Effector memory CD8-positive, alpha-beta T cell (primary cell): ENCODE data around the gene HPS3.
"Not testable (repeated sequence)": the region's sequence is repeated elsewhere in the genome, so short reads cannot be mapped to it uniquely, and the experiment has no call there.

Experiments
- ATAC-seq: fragments of 150-1000 bp; cut with Tn5 transposase; replicated peaks from 2 replicates; pipeline ENCODE4 v1.10.0; 2021; ENCODE audit warnings: mild to moderate bottlenecking, moderate library complexity
- DNase-seq, 3 experiments: peaks; one replicate each; pipeline ENCODE4 v3.0.0; 2021
- H3K27ac Mint-ChIP-seq, 2 donors: one replicate each; pipeline ENCODE4 v1.8.0; 2022; ENCODE audit warnings: mild to moderate bottlenecking in 2 of 2, mixed read lengths in 2 of 2, moderate library complexity in 2 of 2
- H3K27me3 Mint-ChIP-seq, 2 donors: one replicate each; pipeline ENCODE4 v1.8.0; 2022; ENCODE audit warnings: mixed read lengths in 2 of 2
- H3K36me3 Mint-ChIP-seq: one replicate; pipeline ENCODE4 v1.8.0; 2022; ENCODE audit warnings: mild to moderate bottlenecking, moderate library complexity, mixed read lengths; ENCODE audit not compliant: insufficient read depth
- H3K4me1 Mint-ChIP-seq, 2 donors: one replicate each; pipeline ENCODE4 v1.8.0; 2022; ENCODE audit warnings: low read depth in 2 of 2, mixed read lengths in 2 of 2
- H3K4me3 Mint-ChIP-seq, 2 donors: one replicate each; pipeline ENCODE4 v1.8.0; 2022; ENCODE audit warnings: mild to moderate bottlenecking in 2 of 2, mixed read lengths in 2 of 2, moderate library complexity in 2 of 2
- H3K9me3 Mint-ChIP-seq, 2 donors: one replicate each; pipeline ENCODE4 v1.8.0; 2022; ENCODE audit warnings: mixed read lengths in 2 of 2

HPS3 gene

GRCh38 chr3:149177122-149177521 is 47.7 kb downstream of the HPS3 start:
- no peaks in the 10 kb centered on the region for H3K9me3 Mint-ChIP-seq
- H3K36me3 Mint-ChIP-seq: peaks cover 22% of the 10 kb centered on the region
- H3K27ac Mint-ChIP-seq: no peak overlapping the region
- DNase-seq (no peak), ATAC-seq (no peak)
- H3K4me1 Mint-ChIP-seq: peaks cover 9 to 19% of the 10 kb centered on the region in 2 donors
- H3K4me3 Mint-ChIP-seq: no peak overlapping the region
- no peaks in the 10 kb centered on the region for H3K27me3 Mint-ChIP-seq

DNA sequence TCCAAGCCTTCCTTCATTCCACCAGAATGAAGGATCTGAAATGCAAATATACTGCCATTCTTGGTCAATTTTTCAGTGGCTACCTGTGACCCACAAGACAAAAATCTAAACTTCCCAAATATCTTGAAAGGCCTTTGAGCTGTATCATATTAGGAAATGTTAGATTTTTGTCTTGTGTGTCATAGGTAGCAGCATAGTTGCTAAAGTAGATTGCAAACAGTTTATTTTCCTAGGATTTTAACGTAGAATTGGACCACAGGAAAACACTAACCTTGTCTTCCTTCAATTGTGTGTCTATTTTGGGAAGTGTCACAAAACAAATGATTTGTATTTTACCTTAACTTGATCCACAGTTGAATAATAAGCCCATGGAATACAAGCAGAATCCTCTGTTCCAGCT is 49.8 kb downstream of the HPS3 start:
- DNase-seq (no peak), ATAC-seq (no peak)
- no peaks in the 10 kb centered on the region for H3K27me3 Mint-ChIP-seq
- H3K4me1 Mint-ChIP-seq: peaks cover 6 to 10% of the 10 kb centered on the region in 2 donors
- no peak overlapping the region for H3K4me3 Mint-ChIP-seq
- H3K9me3 Mint-ChIP-seq: no peaks in the 10 kb centered on the region
- H3K27ac Mint-ChIP-seq: no peak overlapping the region
- H3K36me3 Mint-ChIP-seq: peaks cover 8% of the 10 kb centered on the region

- ATAC-seq (no peak), DNase-seq (no peak)
- no peaks in the 10 kb centered on the region for H3K27me3 Mint-ChIP-seq
- H3K27ac Mint-ChIP-seq: no peak overlapping the region
- H3K4me3 Mint-ChIP-seq: no peak overlapping the region
- H3K4me1 Mint-ChIP-seq: peaks cover under 1 to 3% of the 10 kb centered on the region in 2 donors
- no peaks in the 10 kb centered on the region for H3K9me3 Mint-ChIP-seq
- H3K36me3 Mint-ChIP-seq: peaks cover 4% of the 10 kb centered on the region
Observed at GRCh38 chr3:149180057-149180573, 50.7 kb downstream of the HPS3 start.

DNA sequence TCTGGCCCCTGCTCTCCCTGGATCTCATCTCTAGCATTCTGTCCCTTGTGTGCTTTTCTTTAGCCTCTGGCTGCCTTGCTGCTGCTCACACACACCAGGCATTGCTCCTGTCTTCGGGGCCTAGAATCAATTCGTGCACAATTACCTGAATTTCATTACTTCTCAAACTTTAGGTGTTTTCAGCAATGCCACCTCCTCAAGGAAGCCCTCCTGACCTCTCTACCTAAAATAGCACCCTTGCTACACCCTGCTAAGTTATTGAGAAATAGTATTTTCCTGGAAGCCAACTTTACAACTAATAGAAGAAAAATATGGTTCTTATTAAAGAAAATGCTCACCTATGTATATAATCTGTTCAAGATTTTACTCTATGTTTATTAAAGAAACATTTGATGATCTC is 51.7 kb downstream of the HPS3 start:
- Mint-ChIP-seq H3K27ac (no peak overlapping the region), H3K4me3 (no peak overlapping the region), H3K9me3 (no peaks in the 10 kb centered on the region), H3K36me3 (no peaks in the 10 kb centered on the region), H3K4me1 (no peaks in the 10 kb centered on the region), H3K27me3 (no peaks in the 10 kb centered on the region)
- no peak for ATAC-seq
- DNase-seq: no peak

- Mint-ChIP-seq H3K27ac (no peak overlapping the region), H3K36me3 (peaks cover 2% of the 10 kb centered on the region), H3K4me1 (no peaks in the 10 kb centered on the region), H3K4me3 (no peak overlapping the region), H3K27me3 (peaks cover 0 to 6% of the 10 kb centered on the region in 2 donors), H3K9me3 (no peaks in the 10 kb centered on the region)
- ATAC-seq (no peak), DNase-seq (no peak)
Observed at GRCh38 chr3:149186219-149186618, 56.8 kb downstream of the HPS3 start.

DNA sequence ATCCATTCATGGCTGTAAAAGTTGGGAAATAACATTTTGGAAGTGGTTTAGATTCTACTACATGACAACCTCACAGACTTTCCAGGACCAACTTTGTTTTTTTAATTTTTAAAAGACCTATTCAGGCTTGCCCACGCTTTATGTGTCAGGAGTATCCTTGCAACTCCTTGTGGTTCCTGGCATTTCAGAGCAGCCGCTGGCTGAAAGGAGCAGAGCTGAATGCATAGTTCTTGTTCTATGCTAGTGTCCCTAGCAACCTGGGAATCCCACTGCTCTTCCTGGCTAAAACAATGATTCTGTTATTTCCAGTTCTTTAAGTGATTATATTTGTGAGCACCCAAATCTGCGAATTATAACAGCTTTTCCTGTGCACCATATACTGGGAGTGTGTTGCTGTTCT is 57.3 kb downstream of the HPS3 start:
- H3K4me3 Mint-ChIP-seq: no peak overlapping the region
- H3K4me1 Mint-ChIP-seq: no peaks in the 10 kb centered on the region
- H3K27ac Mint-ChIP-seq: no peak overlapping the region
- no peak for DNase-seq
- ATAC-seq: no peak
- H3K36me3 Mint-ChIP-seq: peaks cover 2% of the 10 kb centered on the region
- peaks cover 0 to 6% of the 10 kb centered on the region in 2 donors for H3K27me3 Mint-ChIP-seq
- H3K9me3 Mint-ChIP-seq: no peaks in the 10 kb centered on the region

DNA sequence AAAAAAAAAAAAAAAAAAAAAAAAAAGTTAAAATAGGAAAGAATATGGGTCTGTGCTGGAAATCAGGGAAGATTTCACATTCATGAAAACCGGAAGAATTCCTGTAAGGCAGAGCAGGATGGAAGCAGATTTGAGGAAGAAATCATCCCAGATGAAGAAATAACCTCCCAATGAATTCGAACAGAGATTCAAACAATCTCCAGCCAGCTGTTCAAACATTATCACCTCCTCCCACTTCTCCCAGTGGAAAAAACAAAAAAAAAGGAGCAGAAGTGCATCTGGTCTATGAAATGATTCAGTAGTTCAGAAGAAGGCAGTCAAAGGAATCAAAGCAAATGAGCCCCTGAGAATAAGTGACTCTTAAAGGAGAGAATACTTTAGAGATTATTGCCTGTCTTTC is 59.1 kb downstream of the HPS3 start:
- Mint-ChIP-seq H3K4me3 (no peak overlapping the region), H3K27ac (no peak overlapping the region), H3K4me1 (no peaks in the 10 kb centered on the region), H3K9me3 (no peaks in the 10 kb centered on the region), H3K27me3 (peaks cover 0 to 6% of the 10 kb centered on the region in 2 donors), H3K36me3 (peaks cover 2% of the 10 kb centered on the region)
- DNase-seq: no peak
- ATAC-seq: no peak

DNA sequence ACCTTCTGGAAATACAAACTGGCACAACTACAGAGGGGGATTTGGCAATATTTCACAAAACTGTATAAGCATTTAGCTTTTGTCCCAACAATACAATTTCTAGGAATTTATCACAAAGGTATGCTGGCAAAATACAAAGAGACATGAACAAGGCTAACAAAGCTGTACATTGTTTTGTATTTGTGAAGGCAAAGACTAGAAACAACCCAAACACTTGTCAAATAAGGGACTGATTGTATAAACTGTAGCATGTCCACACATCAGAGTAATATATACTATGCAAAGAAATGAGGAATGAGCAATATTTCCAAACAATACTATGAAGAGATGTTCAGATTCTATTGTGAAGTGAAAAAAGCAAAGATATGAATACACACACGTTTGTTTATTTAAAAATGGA is 65.8 kb downstream of the HPS3 start:
- Mint-ChIP-seq H3K36me3 (no peaks in the 10 kb centered on the region), H3K4me1 (no peaks in the 10 kb centered on the region), H3K27me3 (peaks cover 17 to 20% of the 10 kb centered on the region in 2 donors), H3K9me3 (no peaks in the 10 kb centered on the region), H3K4me3 (no peak overlapping the region), H3K27ac (no peak overlapping the region)
- DNase-seq (no peak), ATAC-seq (no peak)

DNA sequence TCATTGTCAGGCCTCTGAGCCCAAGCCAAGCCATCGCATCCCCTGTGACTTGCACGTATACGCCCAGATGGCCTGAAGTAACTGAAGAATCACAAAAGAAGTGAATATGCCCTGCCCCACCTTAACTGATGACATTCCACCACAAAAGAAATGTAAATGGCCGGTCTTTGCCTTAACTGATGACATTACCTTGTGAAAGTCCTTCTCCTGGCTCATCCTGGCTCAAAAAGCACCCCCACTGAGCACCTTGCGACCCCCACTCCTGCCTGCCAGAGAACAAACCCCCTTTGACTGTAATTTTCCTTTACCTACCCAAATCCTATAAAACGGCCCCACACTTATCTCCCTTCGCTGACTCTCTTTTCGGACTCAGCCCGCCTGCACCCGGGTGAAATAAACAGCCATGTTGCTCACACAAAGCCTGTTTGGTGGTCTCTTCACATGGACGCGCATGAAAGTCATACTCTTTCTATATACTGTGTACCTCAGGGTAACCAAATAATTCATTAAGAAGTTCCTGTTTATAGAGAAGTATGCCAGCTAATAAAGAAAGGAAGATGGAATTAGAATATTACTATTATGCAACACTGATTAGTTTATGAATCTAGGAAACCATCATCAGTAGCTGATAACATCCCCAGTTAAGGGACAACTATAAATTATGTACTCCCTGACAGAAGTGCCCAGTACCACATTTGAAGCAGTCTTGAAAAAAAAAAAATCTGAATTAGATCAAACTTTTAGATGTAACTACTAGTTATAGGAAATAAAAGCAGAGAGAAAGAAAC is 67.6 kb downstream of the HPS3 start:
- peaks cover 17 to 20% of the 10 kb centered on the region in 2 donors for H3K27me3 Mint-ChIP-seq
- H3K4me3 Mint-ChIP-seq, H3K9me3 Mint-ChIP-seq, ATAC-seq, H3K4me1 Mint-ChIP-seq, H3K27ac Mint-ChIP-seq, DNase-seq, H3K36me3 Mint-ChIP-seq: not testable (repeated sequence)

GRCh38 chr3:149197669-149198068 is 68.2 kb downstream of the HPS3 start:
- no peak overlapping the region for H3K4me3 Mint-ChIP-seq
- no peak for DNase-seq
- no peak for ATAC-seq
- peaks cover 17 to 20% of the 10 kb centered on the region in 2 donors for H3K27me3 Mint-ChIP-seq
- H3K27ac Mint-ChIP-seq: no peak overlapping the region
- H3K36me3 Mint-ChIP-seq: no peaks in the 10 kb centered on the region
- no peaks in the 10 kb centered on the region for H3K4me1 Mint-ChIP-seq
- no peaks in the 10 kb centered on the region for H3K9me3 Mint-ChIP-seq

GRCh38 chr3:149198611-149199010 is 69.2 kb downstream of the HPS3 start:
- DNase-seq: no peak
- peaks cover 0 to under 1% of the 10 kb centered on the region in 2 donors for H3K4me1 Mint-ChIP-seq
- no peak for ATAC-seq
- H3K4me3 Mint-ChIP-seq: no peak overlapping the region
- no peaks in the 10 kb centered on the region for H3K9me3 Mint-ChIP-seq
- no peaks in the 10 kb centered on the region for H3K36me3 Mint-ChIP-seq
- peaks cover 17 to 21% of the 10 kb centered on the region in 2 donors for H3K27me3 Mint-ChIP-seq
- H3K27ac Mint-ChIP-seq: no peak overlapping the region

- peaks cover 22 to 29% of the 10 kb centered on the region in 2 donors for H3K27me3 Mint-ChIP-seq
- H3K4me3 Mint-ChIP-seq: no peak overlapping the region
- no peaks in the 10 kb centered on the region for H3K36me3 Mint-ChIP-seq
- H3K27ac Mint-ChIP-seq: no peak overlapping the region
- peaks cover 0 to 6% of the 10 kb centered on the region in 2 donors for H3K4me1 Mint-ChIP-seq
- ATAC-seq: no peak
- no peak for DNase-seq
- H3K9me3 Mint-ChIP-seq: no peaks in the 10 kb centered on the region
Observed at GRCh38 chr3:149199474-149199873, 70.0 kb downstream of the HPS3 start.

- ATAC-seq (peak; percentile 45), DNase-seq (no peak)
- H3K27ac Mint-ChIP-seq: no peak overlapping the region
- no peak overlapping the region for H3K4me3 Mint-ChIP-seq
- H3K9me3 Mint-ChIP-seq: no peaks in the 10 kb centered on the region
- H3K4me1 Mint-ChIP-seq: peaks cover 0 to 6% of the 10 kb centered on the region in 2 donors
- peaks cover 13 to 20% of the 10 kb centered on the region in 2 donors for H3K27me3 Mint-ChIP-seq
- H3K36me3 Mint-ChIP-seq: no peaks in the 10 kb centered on the region
Observed at GRCh38 chr3:149203758-149204157, 74.3 kb downstream of the HPS3 start.

GRCh38 chr3:149204390-149204991 is 75.1 kb downstream of the HPS3 start:
- Mint-ChIP-seq H3K27me3 (peaks cover 13 to 26% of the 10 kb centered on the region in 2 donors), H3K4me1 (peaks cover 0 to 6% of the 10 kb centered on the region in 2 donors), H3K36me3 (no peaks in the 10 kb centered on the region), H3K4me3 (no peak overlapping the region), H3K27ac (no peak overlapping the region), H3K9me3 (no peaks in the 10 kb centered on the region)
- ATAC-seq (no peak), DNase-seq (no peak)
